Fibroblast of the aortic adventitia (primary cell): ENCODE data around the gene B4GALNT4. TPM values are rescaled to one million over a fixed set of nuclear protein-coding genes. Genes with fewer than 3 reads are reported as not detected.

Source experiments
- DNase-seq: peaks from one replicate; pipeline ENCODE4 v3.0.0-alpha.2; 2010; ENCODE audit warnings: low read depth
- H3K4me3 ChIP-seq: 2 replicates; pipeline ENCODE4 v1.5.1; 2011; ENCODE audit warnings: low read depth, mild to moderate bottlenecking, control low read depth, low read length, moderate library complexity
- CTCF ChIP-seq: IDR thresholded peaks from 2 replicates; pipeline ENCODE4 v1.5.1; 2011; ENCODE audit warnings: mild to moderate bottlenecking, low read length, control low read depth, inconsistent platforms; ENCODE audit not compliant: insufficient read depth
- total RNA-seq: library from RNA; depleted of rRNA; stranded (reverse); fragments of >200 nt; gene quantifications from 2 replicates; pipeline ENCODE4 v1.2.3, GENCODE V29; 2012; ENCODE audit warnings: low replicate concordance

B4GALNT4 gene
- total RNA-seq, 1 donor = 1.9 TPM

- H3K4me3 ChIP-seq = no peak overlapping the region
- TF ChIP-seq CTCF = no peak
- no peak for DNase-seq
These were observed 57.6 kb downstream of the B4GALNT4 start for GRCh38 chr11:426851-427250.

GRCh38 chr11:428295-428694 lies 59.0 kb downstream of the B4GALNT4 start:
- TF ChIP-seq CTCF = no peak
- no peak for DNase-seq
- no peak overlapping the region for H3K4me3 ChIP-seq

GRCh38 chr11:429391-429790 lies 60.1 kb downstream of the B4GALNT4 start:
- no peak for TF ChIP-seq CTCF
- H3K4me3 ChIP-seq = no peak overlapping the region
- no peak for DNase-seq

GRCh38 chr11:429931-430456 lies 60.7 kb downstream of the B4GALNT4 start:
- DNase-seq = no peak
- H3K4me3 ChIP-seq = no peak overlapping the region
- no peak for TF ChIP-seq CTCF

Other genes starting within 250 kb of the B4GALNT4 start
- gene SCGB1C1, start 176.4 kb upstream of the B4GALNT4 start, total RNA-seq = not detected in 2 replicates
- gene BET1L, start 162.1 kb upstream of the B4GALNT4 start, total RNA-seq = 9.6 and 16.2 TPM in 2 replicates
- 135 and 148 TPM in 2 replicates for gene RIC8A, start 161.8 kb upstream of the B4GALNT4 start, total RNA-seq
- 4.2 and 8.2 TPM in 2 replicates for gene SIRT3, start 133.2 kb upstream of the B4GALNT4 start, total RNA-seq
- gene PSMD13, start 132.5 kb upstream of the B4GALNT4 start, total RNA-seq = 96.9 and 121 TPM in 2 replicates
- not detected in 2 replicates for gene NLRP6, start 91.1 kb upstream of the B4GALNT4 start, total RNA-seq
- 5.3 and 6.9 TPM in 2 replicates for gene PGGHG, start 80.4 kb upstream of the B4GALNT4 start, total RNA-seq
- not detected in 2 replicates for gene IFITM5, start 70.0 kb upstream of the B4GALNT4 start, total RNA-seq
- gene IFITM2, start 61.7 kb upstream of the B4GALNT4 start, total RNA-seq = 50.1 and 88.1 TPM in 2 replicates
- 20.9 and 24.2 TPM in 2 replicates for gene IFITM1, start 55.5 kb upstream of the B4GALNT4 start, total RNA-seq
- 34.3 and 95.4 TPM in 2 replicates for gene IFITM3, start 48.6 kb upstream of the B4GALNT4 start, total RNA-seq
- gene PKP3, start 24.7 kb downstream of the B4GALNT4 start, total RNA-seq = 1.3 and 5.6 TPM in 2 replicates
- gene SIGIRR, start 45.5 kb downstream of the B4GALNT4 start, total RNA-seq = 30.4 and 38.7 TPM in 2 replicates
- not detected in 2 replicates for gene ANO9, start 72.5 kb downstream of the B4GALNT4 start, total RNA-seq
- 28.7 and 51.6 TPM in 2 replicates for gene PTDSS2, start 80.8 kb downstream of the B4GALNT4 start, total RNA-seq
- gene RNH1, start 137.7 kb downstream of the B4GALNT4 start, total RNA-seq = 388 and 436 TPM in 2 replicates
- 34.6 and 44.4 TPM in 2 replicates for gene HRAS, start 166.1 kb downstream of the B4GALNT4 start, total RNA-seq
- gene LRRC56, start 168.0 kb downstream of the B4GALNT4 start, total RNA-seq = 0.45 and 1.2 TPM in 2 replicates
- gene LMNTD2, start 191.2 kb downstream of the B4GALNT4 start, total RNA-seq = 0.36 TPM in 1 of 2 replicates, not detected in the other
- 1.6 and 2.5 TPM in 2 replicates for gene RASSF7, start 191.5 kb downstream of the B4GALNT4 start, total RNA-seq
- gene PHRF1, start 207.0 kb downstream of the B4GALNT4 start, total RNA-seq = 27.6 and 37.5 TPM in 2 replicates
- gene IRF7, start 246.5 kb downstream of the B4GALNT4 start, total RNA-seq = 6.5 and 6.8 TPM in 2 replicates